DMS 273 treated with DMSO at 0.1 percent for 48 hours (cell line): ENCODE results near the gene OLFML2A.

Source experiments
- DNase-seq: peaks from one replicate; lab custom pipeline; 2025; lab: John Stamatoyannopoulos, UW

OLFML2A gene

GRCh38 chr9:124854161-124854560 is 77.2 kb downstream of the OLFML2A start:
- DNase-seq, result no peak

- DNase-seq, result no peak
Observed at GRCh38 chr9:124854822-124855221, 77.9 kb downstream of the OLFML2A start.

- no peak for DNase-seq
Observed at GRCh38 chr9:124855566-124855943, 78.6 kb downstream of the OLFML2A start.

GRCh38 chr9:124855944-124856765 is 79.2 kb downstream of the OLFML2A start:
- DNase-seq, result peak; percentile 60

- no peak for DNase-seq
Observed at GRCh38 chr9:124857533-124858162, 80.7 kb downstream of the OLFML2A start.

GRCh38 chr9:124858330-124859046 is 81.6 kb downstream of the OLFML2A start:
- no peak for DNase-seq

- DNase-seq, result no peak
Observed at GRCh38 chr9:124859803-124860581, 83.1 kb downstream of the OLFML2A start.

- no peak for DNase-seq
Observed at GRCh38 chr9:124860582-124861341, 83.8 kb downstream of the OLFML2A start.

- peak; percentile 79 for DNase-seq
Observed at GRCh38 chr9:124861342-124862229, 84.7 kb downstream of the OLFML2A start, which contains the start of the genes ARPC5L and RPL35. Gene ARPC5L, plus strand, starts transcription at chr9:124862130. Its CDS starts 7,161 bp downstream, at chr9:124869291. Gene RPL35, minus strand, starts transcription at chr9:124861957. Its CDS starts 45 bp downstream, at chr9:124861912.

- peak; percentile 20 for DNase-seq
Observed at GRCh38 chr9:124863371-124863871, 86.5 kb downstream of the OLFML2A start.
